Fibroblast of lung (primary cell): ENCODE results near the gene STX17. TPM values are rescaled to one million over a fixed set of nuclear protein-coding genes. Genes with fewer than 3 reads are reported as not detected.

ENCODE experiments used
- DNase-seq, 2 donors: peaks; one replicate each; pipeline versions ENCODE4 v3.0.0 to v3.0.0-alpha.2; 2010; ENCODE audit warnings: low read depth in 2 of 2
- H2AFZ ChIP-seq: 2 replicates; pipeline ENCODE4 v1.5.1; 2012; ENCODE audit warnings: low read length, control low read depth, inconsistent platforms
- H3K27ac ChIP-seq: 2 replicates; pipeline ENCODE4 v1.5.1; 2011; ENCODE audit warnings: low read length, control low read depth; ENCODE audit not compliant: insufficient read depth
- H3K27me3 ChIP-seq: 2 replicates; pipeline ENCODE4 v1.5.1; 2011; ENCODE audit warnings: mild to moderate bottlenecking, low read length; ENCODE audit not compliant: control insufficient read depth, insufficient read depth
- H3K36me3 ChIP-seq: 2 replicates; pipeline ENCODE4 v1.5.1; 2011; ENCODE audit warnings: low read length; ENCODE audit not compliant: control insufficient read depth, insufficient read depth
- H3K4me1 ChIP-seq: 2 replicates; pipeline ENCODE4 v1.5.1; 2011; ENCODE audit warnings: low read length; ENCODE audit not compliant: control insufficient read depth, insufficient read depth; ENCODE audit errors: extremely low read depth
- H3K4me2 ChIP-seq: 2 replicates; pipeline ENCODE4 v1.5.1; 2011; ENCODE audit warnings: low read length, control low read depth; ENCODE audit not compliant: insufficient read depth; ENCODE audit errors: extremely low read depth
- H3K4me3 ChIP-seq, 4 experiments: fragments of 200-600 bp in 1 of 4; sonication (generic) in 1 of 4; replicated peaks in 1 of 4; 2 replicates each; pipeline ENCODE4 v1.5.1; 2011 to 2016; ENCODE audit warnings: low read length in 4 of 4, low read depth in 3 of 4, mild to moderate bottlenecking in 3 of 4, control low read depth in 2 of 4, inconsistent platforms in 1 of 4, mixed read lengths in 1 of 4; ENCODE audit not compliant: insufficient read depth in 1 of 4; ENCODE audit errors: control extremely low read depth in 1 of 4
- H3K79me2 ChIP-seq: 2 replicates; pipeline ENCODE4 v1.5.1; 2012; ENCODE audit warnings: mild to moderate bottlenecking, low read length, inconsistent platforms; ENCODE audit not compliant: control insufficient read depth, insufficient read depth
- H3K9ac ChIP-seq: 2 replicates; pipeline ENCODE4 v1.5.1; 2011; ENCODE audit warnings: mild to moderate bottlenecking, low read length, control low read depth; ENCODE audit not compliant: insufficient read depth
- H3K9me3 ChIP-seq: 2 replicates; pipeline ENCODE4 v1.5.1; 2012; ENCODE audit warnings: low read depth, low read length; ENCODE audit not compliant: control insufficient read depth, insufficient read depth
- H4K20me1 ChIP-seq: 2 replicates; pipeline ENCODE4 v1.5.1; 2011; ENCODE audit warnings: low read length; ENCODE audit not compliant: control insufficient read depth, insufficient read depth; ENCODE audit errors: extremely low read depth
- CTCF ChIP-seq, 2 donors: IDR thresholded peaks in 1 of 2; conservative IDR thresholded peaks in 1 of 2; 1 replicate in 1 of 2; 2 replicates in 1 of 2; pipeline ENCODE4 v1.5.1; 2011 to 2012; ENCODE audit warnings: low read length in 2 of 2, control low read depth in 1 of 2, inconsistent platforms in 1 of 2, low read depth in 1 of 2, mild to moderate bottlenecking in 1 of 2
- EZH2 ChIP-seq: IDR thresholded peaks from 2 replicates; pipeline ENCODE4 v1.5.1; 2012; ENCODE audit warnings: low read length, control low read depth, mild to moderate bottlenecking; ENCODE audit errors: missing control alignments
- polyA plus RNA-seq, 2 donors: library from polyadenylated mRNA; depleted of rRNA in 1 of 2; stranded (reverse) in 1 of 2; unstranded in 1 of 2; fragments of >200 nt; gene quantifications; 2 replicates each; pipeline ENCODE4 v1.2.1, GENCODE V29; 2011 to 2012; ENCODE audit warnings: missing spikeins in 1 of 2
- total RNA-seq: library from RNA; depleted of rRNA; stranded (reverse); fragments of >200 nt; gene quantifications from 2 replicates; pipeline ENCODE4 v1.2.1, GENCODE V29; 2014

The STX17 gene
- total and polyA plus RNA-seq, 2 donors (not counting 1 experiment from before 2014, with no cell fraction given) = 18.8 to 27.9 TPM

DNA sequence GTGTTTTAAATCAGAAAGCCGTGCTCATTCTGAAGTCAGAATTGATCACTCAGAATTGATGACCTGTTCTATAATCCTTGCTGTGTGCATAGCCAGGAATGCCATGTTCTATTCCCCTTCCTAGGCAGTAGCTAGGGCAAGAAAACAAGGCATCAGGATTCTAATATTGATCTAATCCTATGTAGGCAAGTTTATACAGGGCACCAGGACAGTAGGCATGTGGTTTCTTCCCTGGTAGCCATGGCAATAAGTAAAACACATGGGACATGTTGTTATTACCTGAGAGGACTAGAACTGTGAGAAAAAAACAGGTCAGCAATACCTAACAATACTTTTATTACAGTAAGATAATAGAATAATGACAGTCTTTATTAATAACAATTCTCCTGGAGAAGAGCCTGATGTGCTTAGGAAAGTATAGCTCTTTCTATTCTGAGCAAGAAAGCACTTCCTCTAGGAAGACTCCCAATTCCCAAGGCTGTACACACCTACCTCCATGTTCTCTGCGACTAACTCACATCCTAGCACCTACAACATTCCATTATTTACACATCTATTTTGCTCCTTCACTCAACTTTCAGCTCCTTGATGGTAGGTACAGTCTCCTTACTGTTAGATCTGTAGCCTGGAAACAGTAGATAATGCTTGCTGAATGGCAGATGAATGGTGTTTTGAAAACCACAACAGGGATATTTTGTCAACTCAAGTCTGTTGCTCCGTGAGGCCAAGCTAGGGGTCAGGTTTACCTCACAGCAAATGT, 70.8 kb downstream of the STX17 start:
- no peaks in the 10 kb centered on the region for H3K36me3 ChIP-seq
- no peak overlapping the region for H3K27ac ChIP-seq
- H3K4me3 ChIP-seq = no peak overlapping the region
- H3K4me2 ChIP-seq = no peak overlapping the region
- no peak overlapping the region for H3K9ac ChIP-seq
- H3K9me3 ChIP-seq = no peaks in the 10 kb centered on the region
- no peaks in the 10 kb centered on the region for H3K27me3 ChIP-seq
- no peak overlapping the region for H2AFZ ChIP-seq
- no peaks in the 10 kb centered on the region for H3K79me2 ChIP-seq
- H4K20me1 ChIP-seq = no peaks in the 10 kb centered on the region
- H3K4me1 ChIP-seq = no peaks in the 10 kb centered on the region
- TF ChIP-seq CTCF (conservative IDR thresholded peaks at IDR 0.05 in 1 of 2, IDR thresholded peaks at IDR 0.05 in 1 of 2; ENCODE audit: low read depth in 1 of 2, low read length in 2 of 2) (no peak), EZH2 (no peak)
- no peak for DNase-seq

DNA sequence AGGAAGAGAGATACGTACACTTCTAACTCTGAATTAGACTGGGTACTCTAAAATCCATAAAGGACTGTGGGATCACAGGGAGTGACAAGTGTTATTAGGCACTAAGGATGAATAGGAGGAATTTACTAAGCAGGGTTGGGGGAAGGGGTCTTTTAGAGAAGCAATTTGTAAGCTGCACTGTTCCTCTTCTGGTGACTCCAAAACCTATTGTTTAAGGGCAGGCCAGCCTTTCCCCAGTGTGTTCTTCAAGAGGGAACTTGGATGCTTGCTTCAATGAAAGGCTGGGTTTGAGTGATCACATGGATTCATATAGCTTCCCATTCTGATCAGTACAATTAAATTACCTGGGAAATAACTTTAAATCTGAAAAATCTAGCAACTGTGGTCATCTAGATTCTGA, 71.8 kb downstream of the STX17 start:
- Histone ChIP-seq H3K27me3 (no peaks in the 10 kb centered on the region), H3K79me2 (no peaks in the 10 kb centered on the region), H3K36me3 (peaks cover 1% of the 10 kb centered on the region), H3K4me1 (no peaks in the 10 kb centered on the region), H3K9ac (no peak overlapping the region), H3K4me2 (no peak overlapping the region), H3K9me3 (no peaks in the 10 kb centered on the region), H3K4me3 (no peak overlapping the region), H3K27ac (no peak overlapping the region), H2AFZ (no peak overlapping the region), H4K20me1 (no peaks in the 10 kb centered on the region)
- TF ChIP-seq EZH2 = no peak
- no peak for TF ChIP-seq CTCF (conservative IDR thresholded peaks at IDR 0.05 in 1 of 2, IDR thresholded peaks at IDR 0.05 in 1 of 2; ENCODE audit: low read depth in 1 of 2, low read length in 2 of 2)
- DNase-seq = no peak

DNA sequence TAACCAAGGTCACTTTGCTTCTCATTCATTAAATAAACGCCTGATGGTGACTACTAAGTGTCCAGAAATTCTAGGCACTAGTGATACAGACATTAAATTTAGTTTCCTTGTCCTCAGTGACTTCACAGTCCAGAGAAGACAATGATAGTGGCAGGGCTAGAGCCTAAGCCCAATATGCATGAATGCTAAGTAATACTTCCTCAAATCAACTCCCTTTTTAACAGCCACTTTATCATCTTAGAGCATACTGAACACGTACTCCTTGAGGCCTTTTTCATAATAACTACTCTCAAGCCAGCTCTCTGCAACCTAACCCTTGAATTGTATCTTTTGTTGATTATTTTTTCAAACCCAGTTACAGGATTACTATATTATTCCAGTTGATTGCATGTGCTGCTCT, 74.1 kb downstream of the STX17 start:
- DNase-seq = no peak
- Histone ChIP-seq H2AFZ (no peak overlapping the region), H3K27ac (no peak overlapping the region), H3K36me3 (peaks cover 1% of the 10 kb centered on the region), H3K4me1 (no peaks in the 10 kb centered on the region), H3K9me3 (no peaks in the 10 kb centered on the region), H3K4me2 (no peak overlapping the region), H3K9ac (no peak overlapping the region), H3K4me3 (no peak overlapping the region), H4K20me1 (no peaks in the 10 kb centered on the region), H3K27me3 (no peaks in the 10 kb centered on the region), H3K79me2 (no peaks in the 10 kb centered on the region)
- TF ChIP-seq CTCF (conservative IDR thresholded peaks at IDR 0.05 in 1 of 2, IDR thresholded peaks at IDR 0.05 in 1 of 2; ENCODE audit: low read depth in 1 of 2, low read length in 2 of 2) = no peak
- no peak for TF ChIP-seq EZH2
